NB4 (cell line): ENCODE results near the gene SMPD3.

ENCODE experiments used
- DNase-seq: peaks from one replicate; pipeline ENCODE4 v3.0.0; 2010; ENCODE audit warnings: low read depth
- H3K4me3 ChIP-seq: one replicate; pipeline ENCODE4 v1.5.1; 2011; ENCODE audit warnings: mild to moderate bottlenecking, low read depth, low read length, moderate library complexity
- CTCF ChIP-seq: IDR thresholded peaks from one replicate; pipeline ENCODE4 v1.5.1; 2012; ENCODE audit warnings: low read depth, low read length
- MAX ChIP-seq: IDR thresholded peaks from 2 replicates; pipeline ENCODE4 v1.6.1; 2011; ENCODE audit warnings: low read depth, low read length
- MYC ChIP-seq: IDR thresholded peaks from 2 replicates; pipeline ENCODE4 v1.6.1; 2011; ENCODE audit warnings: low read depth, low read length
- POLR2A ChIP-seq: IDR thresholded peaks from 2 replicates; pipeline ENCODE4 v1.6.1; 2011; ENCODE audit warnings: mild to moderate bottlenecking; ENCODE audit not compliant: insufficient read length; ENCODE audit errors: extremely low read depth

SMPD3 gene

DNA sequence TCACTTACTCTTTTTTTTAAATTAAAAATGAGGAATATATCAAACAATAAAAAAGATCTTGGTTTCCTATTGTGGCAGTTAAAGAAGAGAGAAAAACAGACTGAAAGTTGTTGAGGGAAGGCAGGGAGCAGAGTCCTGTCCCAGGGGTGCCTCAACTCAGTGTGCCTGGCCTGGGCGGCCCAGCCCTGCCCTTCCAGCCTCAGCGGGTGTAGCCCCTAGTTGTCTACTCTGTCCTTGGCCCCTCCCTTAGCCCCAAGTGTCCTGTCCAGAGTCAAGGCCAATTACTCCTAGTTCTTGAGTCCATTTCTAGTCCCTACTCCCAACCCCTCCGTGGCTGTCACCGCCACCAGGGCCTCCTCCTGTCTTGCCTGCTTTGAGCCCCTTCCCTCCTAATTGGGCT lies 52.5 kb downstream of the SMPD3 start:
- no peak for DNase-seq
- no peak for TF ChIP-seq POLR2A
- TF ChIP-seq MYC, result no peak
- no peak for TF ChIP-seq MAX
- no peak for TF ChIP-seq CTCF
- no peak overlapping the region for H3K4me3 ChIP-seq

GRCh38 chr16:68395167-68395786 lies 53.0 kb downstream of the SMPD3 start:
- no peak for DNase-seq
- TF ChIP-seq POLR2A (no peak), CTCF (no peak), MYC (no peak), MAX (no peak)
- no peak overlapping the region for H3K4me3 ChIP-seq

DNA sequence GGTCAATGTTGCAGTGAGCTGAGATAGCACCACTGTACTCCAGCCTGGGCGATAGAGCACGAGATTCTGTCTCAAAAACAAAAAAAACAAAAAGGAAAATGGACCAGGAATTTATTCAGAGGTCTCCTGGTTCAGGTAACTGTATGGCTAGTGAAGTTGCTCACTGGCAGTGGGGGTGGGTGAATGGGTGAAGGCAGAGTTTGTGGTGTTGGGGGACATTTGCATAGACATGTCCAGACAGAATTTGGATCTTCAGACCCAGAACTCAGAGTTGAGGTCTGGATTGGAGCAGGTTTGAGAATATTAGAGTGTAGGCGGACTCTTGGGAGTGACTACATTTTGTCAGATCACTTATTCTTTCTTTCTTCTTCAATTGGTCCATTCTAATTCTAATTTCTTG lies 55.0 kb downstream of the SMPD3 start:
- no peak overlapping the region for H3K4me3 ChIP-seq
- DNase-seq, result no peak
- no peak for TF ChIP-seq MAX
- TF ChIP-seq CTCF, result no peak
- no peak for TF ChIP-seq POLR2A
- no peak for TF ChIP-seq MYC

- TF ChIP-seq POLR2A, result no peak
- no peak for TF ChIP-seq MYC
- no peak for TF ChIP-seq MAX
- TF ChIP-seq CTCF, result no peak
- no peak for DNase-seq
- H3K4me3 ChIP-seq, result no peak overlapping the region
These were observed 58.4 kb downstream of the SMPD3 start for GRCh38 chr16:68389750-68390371.

- no peak overlapping the region for H3K4me3 ChIP-seq
- TF ChIP-seq CTCF (no peak), MAX (no peak), POLR2A (no peak), MYC (no peak)
- no peak for DNase-seq
These were observed 59.3 kb downstream of the SMPD3 start for GRCh38 chr16:68389006-68389405.

- no peak overlapping the region for H3K4me3 ChIP-seq
- DNase-seq, result no peak
- TF ChIP-seq MAX (no peak), MYC (no peak), POLR2A (no peak), CTCF (no peak)
These were observed 60.2 kb downstream of the SMPD3 start for GRCh38 chr16:68388124-68388523.
